ENCODE measurements around the gene PSMD9.
"Not testable (repeated sequence)": the region's sequence is repeated elsewhere in the genome, so short reads cannot be mapped to it uniquely, and the experiment has no call there.

PSMD9 gene, protein sequence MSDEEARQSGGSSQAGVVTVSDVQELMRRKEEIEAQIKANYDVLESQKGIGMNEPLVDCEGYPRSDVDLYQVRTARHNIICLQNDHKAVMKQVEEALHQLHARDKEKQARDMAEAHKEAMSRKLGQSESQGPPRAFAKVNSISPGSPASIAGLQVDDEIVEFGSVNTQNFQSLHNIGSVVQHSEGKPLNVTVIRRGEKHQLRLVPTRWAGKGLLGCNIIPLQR
- total RNA-seq, result 6.6 to 13.0 (median 8.9) reads per million in 9 experiments

DNA sequence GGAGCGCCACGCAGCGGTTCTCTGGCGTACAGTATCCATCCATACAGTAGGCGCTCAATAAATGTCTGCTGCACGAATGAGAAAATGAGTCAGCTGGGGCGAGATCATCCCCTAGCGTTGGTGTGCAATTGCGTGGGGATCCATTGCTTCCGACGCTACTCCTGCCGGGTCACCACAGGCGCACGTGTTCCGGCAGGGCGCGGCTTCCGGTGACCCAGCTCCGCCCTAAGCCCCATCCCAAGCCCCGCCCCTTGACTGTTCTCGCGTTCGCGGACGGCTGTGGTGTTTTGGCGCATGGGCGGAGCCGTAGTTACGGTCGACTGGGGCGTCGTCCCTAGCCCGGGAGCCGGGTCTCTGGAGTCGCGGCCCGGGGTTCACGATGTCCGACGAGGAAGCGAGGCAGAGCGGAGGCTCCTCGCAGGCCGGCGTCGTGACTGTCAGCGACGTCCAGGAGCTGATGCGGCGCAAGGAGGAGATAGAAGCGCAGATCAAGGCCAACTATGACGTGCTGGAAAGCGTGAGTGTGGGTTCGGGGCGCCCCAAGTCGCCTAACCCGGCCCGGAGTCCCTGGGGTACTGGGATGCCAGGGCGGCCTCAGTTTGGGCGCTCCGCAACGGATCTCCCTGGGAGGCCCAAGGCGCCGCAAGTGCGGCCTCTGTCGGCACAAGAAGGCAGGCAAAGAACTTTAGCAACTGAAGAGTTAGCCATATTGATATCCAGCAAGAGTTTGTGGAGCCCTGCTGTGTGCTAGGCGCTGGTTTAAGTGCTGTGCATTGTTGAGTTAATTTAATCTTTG, at the start of gene PSMD9:
PSMD9 (plus strand) TSS at position 313 of the 796 bp plus-strand sequence; CDS start at position 380, 67 bp downstream.
- peak within 1 kb of the TSS; percentile 97 to 98 for H3K27ac Mint-ChIP-seq
- no peaks in the 10 kb centered on the region for H3K9me3 Mint-ChIP-seq
- H3K4me1 Mint-ChIP-seq (ENCODE audit: low read depth in 2 of 2), result peaks cover 18 to 27% of the 10 kb centered on the region in 2 donors
- DNase-seq (peak; percentile 98), ATAC-seq (replicated peaks) (peak; percentile 92)
- H3K36me3 Mint-ChIP-seq (ENCODE audit: insufficient read depth), result peaks cover 27% of the 10 kb centered on the region
- H3K27me3 Mint-ChIP-seq, result no peaks in the 10 kb centered on the region
- peak within 1 kb of the TSS; percentile 95 to 97 for H3K4me3 Mint-ChIP-seq

DNA sequence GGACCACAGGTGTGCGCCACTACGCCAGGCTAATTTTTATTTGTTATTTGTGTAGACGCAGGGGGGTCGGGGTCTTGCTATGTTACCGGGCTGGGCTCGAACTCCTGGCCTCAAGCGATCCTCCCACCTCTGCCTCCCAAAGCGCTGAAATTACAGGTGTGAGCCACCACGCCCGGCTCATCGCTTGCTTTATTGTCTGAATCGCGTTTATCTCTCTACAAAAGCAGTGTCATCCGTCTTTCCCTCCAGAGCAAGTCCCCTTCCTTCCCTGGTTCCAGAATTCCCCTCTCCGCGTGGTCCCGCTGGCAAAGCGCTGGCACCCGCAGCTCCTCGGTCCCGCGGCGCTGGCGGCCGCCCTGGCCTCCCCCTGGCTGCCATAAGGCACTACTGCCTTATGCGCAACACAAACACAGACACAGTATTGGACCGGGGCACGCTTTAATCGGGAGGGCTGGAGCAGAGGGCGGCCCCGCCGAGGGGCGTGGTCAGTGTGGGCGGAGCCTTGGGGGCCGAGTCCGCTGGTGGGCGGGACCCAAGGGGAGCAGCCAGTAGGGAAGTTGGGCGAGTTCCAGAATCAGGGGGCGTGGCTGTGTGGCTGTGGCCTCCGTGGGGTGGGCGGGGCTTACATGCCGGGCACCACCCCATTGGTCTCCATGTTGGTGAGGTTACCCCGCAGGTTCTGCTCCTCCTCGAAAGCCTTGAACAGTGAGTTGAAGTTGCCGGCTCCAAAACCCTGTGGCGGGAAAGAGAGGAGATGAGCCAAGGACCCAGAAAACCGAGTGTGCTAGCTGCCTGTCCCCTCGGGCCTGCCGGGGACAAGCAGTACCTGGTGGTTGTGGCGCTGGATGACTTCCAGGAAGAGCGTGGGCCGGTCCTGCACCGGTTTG, 49.2 kb upstream of the PSMD9 start:
- peak; percentile 95 for ATAC-seq (replicated peaks)
- Mint-ChIP-seq H3K36me3 (ENCODE audit: insufficient read depth) (peaks cover 4% of the 10 kb centered on the region), H3K4me3 (peak overlapping the region; percentile 95 to 98), H3K27me3 (no peaks in the 10 kb centered on the region), H3K27ac (peak overlapping the region; percentile 84 to 90), H3K9me3 (no peaks in the 10 kb centered on the region), H3K4me1 (ENCODE audit: low read depth in 2 of 2) (peaks cover 13 to 16% of the 10 kb centered on the region in 2 donors)
- DNase-seq, result peak; percentile 99 to 100 (median 100)

DNA sequence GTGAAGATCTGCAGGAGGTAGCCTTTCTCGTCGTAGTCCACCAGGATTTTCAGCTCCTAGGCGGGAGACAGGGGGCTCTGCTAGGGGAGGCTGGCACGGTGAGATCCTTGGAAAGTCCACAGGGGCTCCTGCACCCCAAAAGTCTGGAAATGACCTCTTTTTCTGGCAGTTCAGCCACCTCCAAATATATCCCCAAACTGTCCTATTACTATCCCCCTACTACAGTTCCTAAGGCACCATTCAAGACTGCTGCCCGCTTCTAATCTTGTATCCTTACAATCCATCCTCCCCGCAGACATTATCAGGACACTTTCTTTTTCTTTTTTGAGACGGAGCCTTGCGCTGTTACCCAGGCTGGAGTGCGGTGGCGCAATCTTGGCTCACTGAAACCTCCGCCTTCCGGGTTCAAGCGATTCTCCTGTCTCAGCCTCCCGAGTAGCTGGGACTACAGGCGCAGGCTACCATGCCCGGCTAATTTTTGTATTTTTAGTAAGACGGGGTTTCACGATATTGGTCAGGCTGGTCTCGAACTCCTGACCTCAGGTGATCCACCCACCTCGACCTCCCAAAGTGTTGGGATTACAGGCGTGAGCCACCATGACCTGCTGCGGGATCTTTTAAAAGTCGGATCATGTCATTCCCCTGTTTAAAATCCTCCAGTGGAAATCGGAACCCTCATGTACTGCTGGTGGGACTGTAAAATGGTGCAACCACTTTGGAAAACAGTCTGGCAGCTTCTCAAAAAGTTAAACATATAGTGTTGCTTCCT, 48.4 kb upstream of the PSMD9 start:
- Mint-ChIP-seq H3K4me3 (peak overlapping the region; percentile 95 to 98), H3K27ac (peak overlapping the region; percentile 84 to 90), H3K27me3 (no peaks in the 10 kb centered on the region), H3K4me1 (ENCODE audit: low read depth in 2 of 2) (peaks cover 13 to 16% of the 10 kb centered on the region in 2 donors), H3K36me3 (ENCODE audit: insufficient read depth) (peaks cover 4% of the 10 kb centered on the region), H3K9me3 (no peaks in the 10 kb centered on the region)
- ATAC-seq (replicated peaks) (no peak), DNase-seq (no peak)

DNA sequence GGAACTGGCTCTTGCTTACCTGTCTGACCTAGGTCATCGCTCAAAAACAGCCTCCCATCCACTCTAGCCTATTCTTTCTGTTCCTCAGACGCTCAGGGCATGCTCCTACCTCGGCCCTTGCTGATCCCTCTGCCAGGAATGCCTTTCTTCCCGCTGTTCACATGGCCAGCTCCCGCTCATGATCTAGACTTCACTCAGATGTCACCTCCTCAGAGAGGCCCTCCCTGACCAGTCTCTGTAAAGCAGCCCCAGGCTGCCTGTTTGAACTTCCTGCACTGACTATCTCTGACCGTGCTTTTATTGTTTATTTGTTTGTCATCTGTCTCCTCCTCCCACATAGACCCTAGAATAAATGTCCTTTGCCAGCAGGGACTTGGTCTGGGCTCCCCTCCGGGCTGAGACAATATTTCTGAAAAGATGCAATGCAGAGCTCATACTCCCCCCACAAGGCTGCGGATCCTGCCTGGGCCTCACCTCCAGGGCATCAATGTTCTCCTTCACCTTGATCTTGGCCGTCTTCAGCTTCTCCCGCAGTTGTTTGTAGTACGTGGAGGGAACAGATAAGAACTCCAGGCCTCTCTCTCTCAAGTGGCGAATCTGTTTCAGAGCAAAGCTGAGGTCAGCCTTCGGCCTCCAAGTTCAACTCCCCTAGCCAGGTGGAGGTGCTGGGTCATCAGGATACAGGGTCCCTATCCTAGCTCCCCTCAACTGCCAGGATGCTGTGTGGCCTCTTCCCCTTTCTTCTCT, 45.2 kb upstream of the PSMD9 start:
- Mint-ChIP-seq H3K27me3 (no peaks in the 10 kb centered on the region), H3K27ac (no peak overlapping the region), H3K4me3 (no peak overlapping the region), H3K9me3 (no peaks in the 10 kb centered on the region), H3K4me1 (ENCODE audit: low read depth in 2 of 2) (peaks cover 13 to 16% of the 10 kb centered on the region in 2 donors), H3K36me3 (ENCODE audit: insufficient read depth) (peaks cover 4% of the 10 kb centered on the region)
- ATAC-seq (replicated peaks), result no peak
- no peak for DNase-seq

DNA sequence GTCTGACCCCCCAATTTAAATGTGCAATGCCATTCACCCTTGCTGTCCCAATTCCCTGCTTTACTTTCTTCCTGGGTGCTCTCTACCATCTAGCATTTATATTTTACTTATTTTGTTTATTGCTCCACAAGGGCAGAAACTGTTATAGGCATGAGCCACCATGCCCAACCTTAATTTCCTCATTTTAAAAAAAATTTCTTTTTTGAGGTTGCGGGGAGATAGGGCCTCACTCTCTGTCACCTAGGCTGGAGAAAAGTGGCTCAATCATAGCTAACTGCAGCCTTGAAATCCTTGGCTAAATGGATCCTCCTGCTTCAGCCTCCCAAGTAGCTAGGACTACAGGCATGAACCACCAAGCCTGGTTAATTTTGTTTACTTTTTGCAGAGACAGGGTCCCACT, 42.9 kb upstream of the PSMD9 start:
- Mint-ChIP-seq H3K4me1 (ENCODE audit: low read depth in 2 of 2) (no peaks in the 10 kb centered on the region), H3K36me3 (ENCODE audit: insufficient read depth) (no peaks in the 10 kb centered on the region), H3K9me3 (no peaks in the 10 kb centered on the region), H3K27ac (no peak overlapping the region), H3K27me3 (no peaks in the 10 kb centered on the region), H3K4me3 (no peak overlapping the region)
- ATAC-seq (replicated peaks) (no peak), DNase-seq (no peak)

DNA sequence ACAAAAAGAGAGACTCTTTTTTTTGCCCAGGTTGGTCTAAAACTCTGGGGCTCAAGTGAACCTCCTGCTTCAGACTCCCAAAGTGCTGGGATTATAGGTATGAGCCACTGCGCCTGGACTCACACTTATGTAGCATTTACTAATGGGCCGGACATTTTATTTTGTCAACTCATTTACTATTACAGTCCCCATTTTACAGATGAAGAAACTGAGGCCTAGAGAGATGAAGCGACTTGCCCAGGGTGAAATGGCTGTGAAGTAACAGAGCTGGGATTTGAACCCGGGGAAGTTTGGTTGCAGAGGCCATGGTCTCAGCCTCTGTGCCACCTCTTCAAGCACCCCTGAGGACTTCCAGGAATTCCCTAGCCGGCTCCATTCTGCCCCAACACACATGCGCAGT, 39.4 kb upstream of the PSMD9 start:
- ATAC-seq (replicated peaks), result no peak
- H3K27me3 Mint-ChIP-seq, result no peaks in the 10 kb centered on the region
- no peaks in the 10 kb centered on the region for H3K4me1 Mint-ChIP-seq (ENCODE audit: low read depth in 2 of 2)
- no peak overlapping the region for H3K27ac Mint-ChIP-seq
- H3K9me3 Mint-ChIP-seq, result no peaks in the 10 kb centered on the region
- no peak for DNase-seq
- no peaks in the 10 kb centered on the region for H3K36me3 Mint-ChIP-seq (ENCODE audit: insufficient read depth)
- H3K4me3 Mint-ChIP-seq, result no peak overlapping the region

DNA sequence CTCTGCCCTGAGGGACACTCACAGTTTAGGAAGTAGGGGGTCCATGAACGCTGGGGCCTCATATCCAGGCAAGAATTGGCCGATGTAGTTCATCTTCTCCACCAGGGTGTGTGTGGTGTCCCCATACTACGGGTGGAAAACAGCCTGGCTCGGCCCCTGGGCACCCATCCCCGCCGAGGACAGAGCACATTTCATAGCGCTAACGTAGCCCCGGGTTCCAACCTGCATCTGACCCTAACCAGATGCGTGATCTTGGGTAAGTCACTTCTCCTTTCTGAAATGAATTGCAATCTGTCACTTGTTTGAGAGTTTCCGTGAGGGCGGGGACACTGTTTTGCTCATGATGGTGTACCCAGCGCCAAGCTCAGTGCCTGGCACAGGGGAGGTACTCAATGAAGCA, 38.9 kb upstream of the PSMD9 start:
- DNase-seq (no peak), ATAC-seq (replicated peaks) (no peak)
- no peak overlapping the region for H3K4me3 Mint-ChIP-seq
- H3K4me1 Mint-ChIP-seq (ENCODE audit: low read depth in 2 of 2), result no peaks in the 10 kb centered on the region
- H3K27ac Mint-ChIP-seq, result no peak overlapping the region
- H3K36me3 Mint-ChIP-seq (ENCODE audit: insufficient read depth), result no peaks in the 10 kb centered on the region
- H3K9me3 Mint-ChIP-seq, result no peaks in the 10 kb centered on the region
- H3K27me3 Mint-ChIP-seq, result no peaks in the 10 kb centered on the region

DNA sequence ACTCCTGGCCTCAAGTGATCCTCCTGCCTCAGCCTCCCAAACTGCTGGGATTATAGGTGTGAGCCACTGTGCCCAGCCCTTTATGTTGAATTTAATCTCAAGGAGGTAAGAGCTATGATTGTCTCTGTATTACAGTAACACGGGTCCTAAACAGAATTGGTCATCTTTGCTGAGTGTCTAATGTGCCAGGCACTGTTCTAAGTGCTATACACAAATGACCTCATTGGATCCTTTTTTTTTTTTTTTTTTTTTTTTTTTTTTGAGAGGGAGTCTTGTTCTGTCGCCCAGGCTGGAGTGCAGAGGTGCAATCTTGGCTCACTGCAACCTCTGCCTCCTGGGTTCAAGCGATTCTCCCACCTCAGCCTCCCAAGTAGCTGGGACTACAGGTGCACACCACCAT, 36.2 kb upstream of the PSMD9 start:
- DNase-seq; ATAC-seq (replicated peaks); H3K36me3 Mint-ChIP-seq (ENCODE audit: insufficient read depth); H3K4me1 Mint-ChIP-seq (ENCODE audit: low read depth in 2 of 2); H3K27me3 Mint-ChIP-seq; H3K4me3 Mint-ChIP-seq; H3K27ac Mint-ChIP-seq; H3K9me3 Mint-ChIP-seq: not testable (repeated sequence)

DNA sequence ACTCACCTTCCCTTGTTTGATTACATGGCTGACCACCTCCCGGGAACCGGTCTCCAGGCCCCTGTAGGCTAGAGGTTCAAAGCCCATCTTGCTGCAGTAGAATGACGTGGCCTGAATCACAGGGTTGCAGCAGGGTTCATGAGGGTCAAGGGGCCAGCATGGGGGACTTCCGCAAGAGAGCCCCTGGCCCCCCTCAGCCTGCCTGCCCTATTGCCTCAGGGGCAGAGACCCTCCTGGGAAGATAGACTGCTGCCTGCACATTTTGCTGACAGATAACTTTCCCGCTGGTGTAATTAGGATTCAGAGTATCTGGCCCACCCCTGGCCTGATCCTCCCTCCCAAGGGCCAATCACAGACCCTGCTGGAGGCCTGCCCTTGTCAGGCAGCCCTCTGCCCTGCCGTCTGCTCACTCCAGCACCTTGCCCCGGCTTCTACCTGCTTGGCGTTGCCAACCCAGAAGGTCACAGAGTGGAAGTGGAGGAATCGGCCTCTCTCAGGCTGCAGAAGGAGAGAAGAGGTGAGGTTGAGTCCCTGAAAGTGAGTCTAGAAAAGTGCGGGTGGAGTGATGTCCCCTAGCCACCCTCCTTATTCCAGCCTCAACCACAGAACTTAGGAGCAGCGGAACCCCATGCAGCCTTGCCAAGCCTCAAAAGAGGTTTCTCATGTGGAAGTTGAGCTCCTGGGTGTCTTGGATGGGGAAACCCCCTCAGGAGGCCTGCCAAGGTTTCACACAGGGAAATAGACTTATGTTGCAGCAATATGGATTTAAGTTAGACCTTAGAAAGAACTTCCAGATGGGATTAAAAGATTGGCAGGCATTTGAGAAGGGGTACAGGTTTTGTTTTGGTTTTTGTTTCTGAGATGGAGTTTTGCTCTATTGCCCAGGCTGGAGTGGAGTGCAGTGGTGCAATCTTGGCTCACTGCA, 31.0 kb upstream of the PSMD9 start:
- no peak overlapping the region for H3K4me3 Mint-ChIP-seq
- peaks cover 0 to 10% of the 10 kb centered on the region in 2 donors for H3K27me3 Mint-ChIP-seq
- peaks cover 4% of the 10 kb centered on the region for H3K36me3 Mint-ChIP-seq (ENCODE audit: insufficient read depth)
- H3K9me3 Mint-ChIP-seq, result no peaks in the 10 kb centered on the region
- H3K4me1 Mint-ChIP-seq (ENCODE audit: low read depth in 2 of 2), result peaks cover 0 to 2% of the 10 kb centered on the region in 2 donors
- DNase-seq, result no peak
- no peak overlapping the region for H3K27ac Mint-ChIP-seq
- no peak for ATAC-seq (replicated peaks)

DNA sequence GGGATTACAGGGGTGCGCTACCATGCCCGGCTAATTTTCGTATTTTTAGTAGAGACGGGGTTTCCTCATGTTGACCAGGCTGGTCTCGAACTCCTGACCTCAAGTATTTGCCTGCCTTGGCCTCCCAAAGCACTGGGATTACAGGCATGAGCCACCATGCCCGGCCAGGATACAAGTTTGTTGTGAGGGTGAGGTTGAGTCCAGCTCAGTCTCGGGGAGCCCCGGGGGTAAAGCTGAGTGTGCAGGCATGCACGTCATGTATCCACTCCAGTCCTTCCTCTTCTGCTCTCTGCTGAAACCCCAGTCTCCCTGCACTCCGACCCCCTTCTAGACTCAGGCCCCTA, 30.3 kb upstream of the PSMD9 start:
- H3K27me3 Mint-ChIP-seq, result peaks cover 0 to 10% of the 10 kb centered on the region in 2 donors
- H3K9me3 Mint-ChIP-seq, result no peaks in the 10 kb centered on the region
- peaks cover 4% of the 10 kb centered on the region for H3K36me3 Mint-ChIP-seq (ENCODE audit: insufficient read depth)
- H3K4me3 Mint-ChIP-seq, result no peak overlapping the region
- peaks cover 0 to 2% of the 10 kb centered on the region in 2 donors for H3K4me1 Mint-ChIP-seq (ENCODE audit: low read depth in 2 of 2)
- DNase-seq (no peak), ATAC-seq (replicated peaks) (no peak)
- no peak overlapping the region for H3K27ac Mint-ChIP-seq

DNA sequence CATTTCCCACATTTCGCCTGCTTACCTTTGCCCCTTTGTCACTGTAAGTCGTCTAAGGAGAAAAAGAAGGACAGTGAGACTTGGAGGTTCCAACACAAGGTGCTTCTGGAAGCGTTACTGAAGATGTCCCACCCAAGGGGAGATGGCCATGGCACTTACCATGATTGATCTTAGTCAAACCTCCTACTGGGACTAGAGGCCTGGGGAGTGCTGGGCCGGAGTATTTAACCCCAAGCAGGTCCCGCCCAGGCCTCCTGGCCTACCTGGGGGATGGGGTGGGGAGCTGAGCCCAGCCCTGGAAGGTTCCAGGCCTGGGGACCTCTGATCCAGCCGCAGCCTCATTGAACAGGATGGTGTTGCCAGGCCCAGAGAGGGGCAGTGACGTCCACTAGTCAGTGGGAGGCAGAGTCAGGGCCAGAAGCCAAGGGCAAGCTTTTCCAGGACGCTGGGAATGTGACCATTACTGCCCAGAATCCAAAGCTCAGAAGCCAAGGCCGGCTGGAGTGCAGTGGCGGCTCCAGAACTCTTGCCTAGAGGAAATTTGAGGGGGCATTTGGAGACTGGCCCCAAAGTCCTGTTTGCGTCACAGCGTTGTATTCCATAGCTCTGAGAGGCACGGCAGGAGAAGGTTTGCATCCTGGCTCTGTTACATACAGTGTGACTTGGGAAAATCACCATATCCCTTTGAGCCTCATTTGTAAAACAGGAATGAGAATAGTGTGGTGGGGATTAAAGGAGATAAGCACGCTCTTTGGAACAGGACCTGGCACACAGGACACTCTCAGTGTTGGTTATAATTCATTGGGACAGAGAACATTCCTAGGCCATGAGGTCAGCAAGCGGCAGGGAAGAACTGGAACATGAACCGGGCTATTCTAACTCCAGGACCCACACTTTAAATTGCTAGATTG, 29.7 kb upstream of the PSMD9 start, which contains the start of gene HPD:
HPD (minus strand) TSS at position 198 of the 911 bp plus-strand sequence; CDS start at position 162, 36 bp downstream.
- Mint-ChIP-seq H3K36me3 (ENCODE audit: insufficient read depth) (peaks cover 4% of the 10 kb centered on the region), H3K9me3 (no peaks in the 10 kb centered on the region), H3K4me1 (ENCODE audit: low read depth in 2 of 2) (peaks cover 0 to 2% of the 10 kb centered on the region in 2 donors), H3K27me3 (peaks cover 0 to 10% of the 10 kb centered on the region in 2 donors), H3K27ac (no peak within 1 kb of the TSS), H3K4me3 (no peak within 1 kb of the TSS)
- ATAC-seq (replicated peaks) (no peak), DNase-seq (no peak)

Data from effector memory CD8-positive, alpha-beta T cell (primary cell).